CD8-positive, alpha-beta memory T cell (primary cell): ENCODE measurements around the gene RDM1. TPM values are rescaled to one million over a fixed set of nuclear protein-coding genes. Genes with fewer than 3 reads are reported as not detected.

Experiments
- CTCF ChIA-PET: fragments of 350-600 bp; sonication (Branson Sonifier 250); formaldehyde crosslinking; loops from one replicate; lab custom pipeline; 2021; ENCODE audit warnings: antibody characterized with exemption; lab: Charles Lee
- POLR2A ChIA-PET: fragments of 350-600 bp; sonication (Branson Sonifier 250); formaldehyde crosslinking; loops from one replicate; lab custom pipeline; 2021; ENCODE audit warnings: antibody characterized with exemption; lab: Charles Lee
- DNase-seq, 5 donors: peaks; one replicate each; pipeline versions ENCODE4 v3.0.0 to v3.0.0-alpha.2; 2020 to 2022; ENCODE audit warnings: mixed read lengths in 1 of 5
- H3K27ac ChIP-seq: one replicate; pipeline ENCODE4 v1.7.0; 2013; ENCODE audit warnings: low read depth, mild to moderate bottlenecking, low read length, moderate library complexity
- H3K27me3 ChIP-seq: 2 replicates; pipeline ENCODE4 v1.7.0; 2013; ENCODE audit warnings: low read length, mild to moderate bottlenecking; ENCODE audit not compliant: insufficient read depth, poor library complexity, severe bottlenecking
- H3K36me3 ChIP-seq: 2 replicates; pipeline ENCODE4 v1.7.0; 2013; ENCODE audit warnings: mild to moderate bottlenecking, low read length, moderate library complexity; ENCODE audit not compliant: insufficient read depth
- H3K4me1 ChIP-seq: 2 replicates; pipeline ENCODE4 v1.7.0; 2013; ENCODE audit warnings: mild to moderate bottlenecking, low read length, moderate library complexity; ENCODE audit not compliant: insufficient read depth
- H3K4me3 ChIP-seq: 2 replicates; pipeline ENCODE4 v1.7.0; 2013; ENCODE audit warnings: mild to moderate bottlenecking, low read length
- H3K9me3 ChIP-seq: 2 replicates; pipeline ENCODE4 v1.7.0; 2013; ENCODE audit warnings: mild to moderate bottlenecking, low read length
- H3K27ac Mint-ChIP-seq, 8 donors: one replicate each; pipeline ENCODE4 v1.8.0; 2020 to 2021; ENCODE audit warnings: mixed read lengths in 8 of 8, mild to moderate bottlenecking in 6 of 8, inconsistent platforms in 3 of 8, moderate library complexity in 3 of 8
- H3K27me3 Mint-ChIP-seq, 2 donors: one replicate each; pipeline ENCODE4 v1.8.0; 2020 to 2021; ENCODE audit warnings: mixed read lengths in 2 of 2, mild to moderate bottlenecking in 1 of 2, moderate library complexity in 1 of 2
- H3K36me3 Mint-ChIP-seq, 3 donors: one replicate each; pipeline ENCODE4 v1.8.0; 2020 to 2021; ENCODE audit warnings: mixed read lengths in 3 of 3, inconsistent platforms in 1 of 3, mild to moderate bottlenecking in 1 of 3
- H3K4me1 Mint-ChIP-seq, 3 donors: one replicate each; pipeline ENCODE4 v1.8.0; 2020 to 2021; ENCODE audit warnings: mixed read lengths in 3 of 3, inconsistent platforms in 1 of 3, mild to moderate bottlenecking in 1 of 3
- H3K4me3 Mint-ChIP-seq, 7 donors: one replicate each; pipeline ENCODE4 v1.8.0; 2020 to 2021; ENCODE audit warnings: mixed read lengths in 7 of 7, mild to moderate bottlenecking in 6 of 7, moderate library complexity in 4 of 7, inconsistent platforms in 2 of 7
- H3K9me3 Mint-ChIP-seq, 5 donors: one replicate each; pipeline ENCODE4 v1.8.0; 2020 to 2022; ENCODE audit warnings: mixed read lengths in 5 of 5, mild to moderate bottlenecking in 3 of 5, moderate library complexity in 2 of 5, inconsistent platforms in 1 of 5
- polyA plus RNA-seq: library from polyadenylated mRNA; unstranded; fragments of 300-500 nt; fragmentation: Illumina TruSeq; gene quantifications from one replicate; pipeline ENCODE4 v1.2.3, GENCODE V29; 2021
- total RNA-seq, 2 experiments: library from RNA; stranded (reverse); gene quantifications; one replicate each; pipeline ENCODE4 v1.2.3, GENCODE V29; 2021

The RDM1 gene
- total and polyA plus RNA-seq, 3 experiments from 2014 or later, result 2.5 to 3.1 (median 2.8) TPM

GRCh38 chr17:35932586-35932985, 2.0 kb upstream of the RDM1 start:
- H3K4me3 Mint-ChIP-seq, result no peak overlapping the region
- H3K36me3 Mint-ChIP-seq, result peaks cover 0 to 7% (median 0%) of the 10 kb centered on the region in 3 donors
- POLR2A ChIA-PET, result no interaction called here

GRCh38 chr17:35931794-35932425, 1.3 kb upstream of the RDM1 start:
- Histone ChIP-seq H3K27ac (no peak overlapping the region), H3K9me3 (no peaks in the 10 kb centered on the region), H3K36me3 (no peaks in the 10 kb centered on the region), H3K4me3 (no peak overlapping the region), H3K27me3 (no peaks in the 10 kb centered on the region), H3K4me1 (peaks cover 6% of the 10 kb centered on the region)
- Mint-ChIP-seq H3K27ac (peak overlapping the region in 1 of 8 donors; percentile 58), H3K36me3 (peaks cover 0 to 7% (median 0%) of the 10 kb centered on the region in 3 donors), H3K9me3 (no peaks in the 10 kb centered on the region), H3K27me3 (no peaks in the 10 kb centered on the region), H3K4me3 (peak overlapping the region in 1 of 7 donors; percentile 47), H3K4me1 (peaks cover 22 to 31% (median 26%) of the 10 kb centered on the region in 3 donors)
- POLR2A ChIA-PET, result interaction anchor here (0.6 to 2.3 kb wide), 4 partner anchors 33 to 52 kb away, joined by 4 to 9 read pairs (median 5); partner anchors contain the start of gene CCL5
- DNase-seq, result no peak
- CTCF ChIA-PET, result interaction anchor here (1.0 to 2.8 kb wide), 7 partner anchors 13 to 217 kb away, joined by 3 to 13 read pairs (median 4); partner anchors contain the start of gene CCL5

More at GRCh38 chr17:35932586-35932985, 2.0 kb upstream of the RDM1 start:
- H3K9me3 Mint-ChIP-seq, result no peaks in the 10 kb centered on the region
- Histone ChIP-seq H3K27ac (no peak overlapping the region), H3K4me3 (no peak overlapping the region), H3K36me3 (no peaks in the 10 kb centered on the region), H3K9me3 (no peaks in the 10 kb centered on the region), H3K4me1 (peaks cover 6% of the 10 kb centered on the region), H3K27me3 (no peaks in the 10 kb centered on the region)
- DNase-seq, result no peak
- peaks cover 22 to 30% (median 25%) of the 10 kb centered on the region in 3 donors for H3K4me1 Mint-ChIP-seq
- no peaks in the 10 kb centered on the region for H3K27me3 Mint-ChIP-seq
- CTCF ChIA-PET, result interaction anchor here (1.0 to 2.2 kb wide), 3 partner anchors 12 to 216 kb away, joined by 3 to 8 read pairs (median 4); partner anchors contain the start of gene CCL5
- H3K27ac Mint-ChIP-seq, result no peak overlapping the region

DNA sequence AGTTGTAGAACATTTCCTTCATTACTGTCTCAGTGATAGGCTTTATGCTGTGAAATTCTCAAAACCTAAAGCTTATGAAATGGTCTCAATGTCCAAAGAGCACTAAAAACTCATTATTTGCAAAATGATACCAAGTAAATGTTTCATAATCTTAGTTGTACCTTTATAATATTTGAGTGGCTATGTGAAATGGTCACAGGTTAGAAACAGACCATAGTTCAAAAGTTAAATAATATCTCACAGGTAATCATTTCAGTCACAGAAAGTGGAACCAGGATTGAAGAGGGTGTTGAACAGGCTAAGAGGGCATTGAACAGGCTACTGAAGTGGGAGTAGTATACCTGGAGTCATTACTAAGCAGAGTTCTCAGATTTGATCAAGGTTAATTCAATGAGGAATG, 2.9 kb downstream of the RDM1 start:
- ChIA-PET POLR2A (no interaction called here), CTCF (no interaction called here)
- peaks cover 0 to 11% (median 0%) of the 10 kb centered on the region in 3 donors for H3K36me3 Mint-ChIP-seq
- Histone ChIP-seq H3K9me3 (no peaks in the 10 kb centered on the region), H3K27ac (no peak overlapping the region), H3K4me3 (no peak overlapping the region), H3K36me3 (no peaks in the 10 kb centered on the region), H3K4me1 (peaks cover 11% of the 10 kb centered on the region), H3K27me3 (no peaks in the 10 kb centered on the region)
- no peaks in the 10 kb centered on the region for H3K9me3 Mint-ChIP-seq
- peak overlapping the region in 2 of 7 donors; percentile 13 to 73 for H3K4me3 Mint-ChIP-seq
- no peak for DNase-seq
- peak overlapping the region in 4 of 8 donors; percentile 20 to 49 (median 36) for H3K27ac Mint-ChIP-seq
- H3K4me1 Mint-ChIP-seq, result peaks cover 32 to 54% (median 35%) of the 10 kb centered on the region in 3 donors
- no peaks in the 10 kb centered on the region for H3K27me3 Mint-ChIP-seq

GRCh38 chr17:35923609-35924114, 6.9 kb downstream of the RDM1 start:
- no peak for DNase-seq
- no peak overlapping the region for H3K27ac ChIP-seq
- peak overlapping the region in 3 of 8 donors; percentile 5 to 77 (median 29) for H3K27ac Mint-ChIP-seq
- no peaks in the 10 kb centered on the region for H3K36me3 ChIP-seq
- H3K27me3 ChIP-seq, result no peaks in the 10 kb centered on the region
- peaks cover 5% of the 10 kb centered on the region for H3K4me1 ChIP-seq
- POLR2A ChIA-PET, result interaction anchor here (1.0 to 1.3 kb wide), 3 partner anchors 34 to 59 kb away, joined by 3 to 5 read pairs (median 3); partner anchors contain the start of gene CCL5
- peaks cover 0 to 18% (median 4%) of the 10 kb centered on the region in 3 donors for H3K36me3 Mint-ChIP-seq
- no peak overlapping the region for H3K4me3 Mint-ChIP-seq
- CTCF ChIA-PET, result interaction anchor here (1.4 kb wide), 1 partner anchor 159 kb away, joined by 4 read pairs; no protein-coding TSS in a partner anchor
- H3K9me3 Mint-ChIP-seq, result no peaks in the 10 kb centered on the region
- H3K4me1 Mint-ChIP-seq, result peaks cover 39 to 60% (median 41%) of the 10 kb centered on the region in 3 donors
- H3K27me3 Mint-ChIP-seq, result no peaks in the 10 kb centered on the region
- no peaks in the 10 kb centered on the region for H3K9me3 ChIP-seq
- H3K4me3 ChIP-seq, result no peak overlapping the region

GRCh38 chr17:35920229-35920628, 10.3 kb downstream of the RDM1 start:
- ChIA-PET CTCF (no interaction called here), POLR2A (no interaction called here)
- no peak for DNase-seq
- Histone ChIP-seq H3K4me1 (peaks cover 10% of the 10 kb centered on the region), H3K27me3 (no peaks in the 10 kb centered on the region), H3K27ac (no peak overlapping the region), H3K9me3 (no peaks in the 10 kb centered on the region), H3K36me3 (no peaks in the 10 kb centered on the region), H3K4me3 (no peak overlapping the region)
- no peaks in the 10 kb centered on the region for H3K9me3 Mint-ChIP-seq
- no peaks in the 10 kb centered on the region for H3K27me3 Mint-ChIP-seq
- peak overlapping the region in 3 of 8 donors; percentile 16 to 55 (median 17) for H3K27ac Mint-ChIP-seq
- peaks cover 0 to 13% (median 4%) of the 10 kb centered on the region in 3 donors for H3K36me3 Mint-ChIP-seq
- H3K4me3 Mint-ChIP-seq, result no peak overlapping the region
- H3K4me1 Mint-ChIP-seq, result peaks cover 43 to 75% (median 47%) of the 10 kb centered on the region in 3 donors

DNA sequence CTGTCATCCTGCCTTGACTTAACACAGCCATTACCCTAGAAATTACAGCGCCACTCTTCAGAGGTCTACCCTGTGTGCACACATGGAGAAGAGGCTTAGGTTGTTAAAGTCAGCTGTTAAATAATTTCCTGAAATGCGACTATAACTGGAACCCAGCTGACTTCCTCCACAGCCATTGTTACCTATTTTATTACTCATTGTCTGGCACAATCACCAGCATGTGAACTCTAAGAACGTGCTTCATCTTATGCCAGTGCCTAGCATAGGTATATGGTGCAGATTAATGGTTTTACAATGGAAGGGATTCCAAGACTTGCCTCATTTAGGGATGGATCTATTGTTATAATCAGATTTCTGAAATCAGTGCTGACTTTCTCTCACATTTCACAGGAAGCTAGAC, 11.9 kb downstream of the RDM1 start:
- no peaks in the 10 kb centered on the region for H3K27me3 Mint-ChIP-seq
- no peak overlapping the region for H3K4me3 Mint-ChIP-seq
- Histone ChIP-seq H3K36me3 (no peaks in the 10 kb centered on the region), H3K4me1 (peaks cover 13% of the 10 kb centered on the region), H3K4me3 (no peak overlapping the region), H3K9me3 (no peaks in the 10 kb centered on the region), H3K27ac (no peak overlapping the region), H3K27me3 (no peaks in the 10 kb centered on the region)
- peaks cover 0 to 13% (median 4%) of the 10 kb centered on the region in 3 donors for H3K36me3 Mint-ChIP-seq
- no peaks in the 10 kb centered on the region for H3K9me3 Mint-ChIP-seq
- ChIA-PET POLR2A (interaction anchor here (0.6 to 1.5 kb wide), 2 partner anchors 11 to 224 kb away, joined by 3 read pairs; no protein-coding TSS in a partner anchor), CTCF (no interaction called here)
- peaks cover 50 to 77% (median 51%) of the 10 kb centered on the region in 3 donors for H3K4me1 Mint-ChIP-seq
- DNase-seq, result no peak
- peak overlapping the region in 1 of 8 donors; percentile 5 for H3K27ac Mint-ChIP-seq

DNA sequence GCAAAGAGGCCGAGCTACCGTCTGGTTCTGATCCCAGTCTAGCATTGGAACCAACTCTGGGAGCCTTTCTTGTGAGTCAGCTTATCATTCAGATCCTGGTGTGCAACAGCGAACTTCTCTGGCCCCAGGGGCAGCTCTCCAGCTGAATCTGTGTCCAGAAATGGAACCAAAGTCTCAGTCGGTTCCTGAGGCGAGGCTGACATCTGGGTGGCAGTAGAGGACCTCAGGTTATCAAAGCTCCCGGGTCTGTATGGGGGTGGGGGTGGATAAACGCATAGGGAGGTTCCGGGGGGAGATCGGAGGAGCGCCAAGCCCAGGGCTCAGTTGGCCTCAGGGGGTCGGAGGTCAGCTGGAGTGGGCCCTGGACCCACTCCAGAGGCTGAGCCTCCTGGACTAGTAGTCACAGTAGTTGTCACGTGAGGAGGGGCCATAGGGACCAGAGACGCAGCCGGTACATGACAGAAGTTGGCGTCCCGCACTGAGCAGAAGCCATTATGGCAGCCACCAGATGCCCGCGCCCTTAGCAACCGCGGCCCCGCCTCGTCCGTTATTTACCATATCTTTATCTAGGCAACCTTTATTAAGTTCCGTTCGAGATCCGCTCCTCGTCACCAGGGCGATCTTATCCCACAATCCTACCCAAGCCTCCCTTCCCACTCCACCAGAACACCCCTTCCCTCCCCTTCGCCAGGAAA, 12.9 kb downstream of the RDM1 start:
- DNase-seq, result no peak
- Histone ChIP-seq H3K9me3 (no peaks in the 10 kb centered on the region), H3K4me3 (no peak overlapping the region), H3K27me3 (no peaks in the 10 kb centered on the region), H3K36me3 (no peaks in the 10 kb centered on the region), H3K4me1 (peaks cover 22% of the 10 kb centered on the region), H3K27ac (no peak overlapping the region)
- H3K27me3 Mint-ChIP-seq, result no peaks in the 10 kb centered on the region
- H3K4me3 Mint-ChIP-seq, result no peak overlapping the region
- peak overlapping the region in 3 of 8 donors; percentile 22 to 63 (median 29) for H3K27ac Mint-ChIP-seq
- H3K4me1 Mint-ChIP-seq, result peaks cover 57 to 83% (median 61%) of the 10 kb centered on the region in 3 donors
- POLR2A ChIA-PET, result interaction anchor here (0.6 to 1.5 kb wide), 2 partner anchors 10 to 225 kb away, joined by 3 read pairs; no protein-coding TSS in a partner anchor
- peaks cover 0 to 13% (median 4%) of the 10 kb centered on the region in 3 donors for H3K36me3 Mint-ChIP-seq
- H3K9me3 Mint-ChIP-seq, result no peaks in the 10 kb centered on the region
- CTCF ChIA-PET, result interaction anchor here (1.4 to 1.9 kb wide), 4 partner anchors 11 to 68 kb away, joined by 4 to 6 read pairs (median 4); no protein-coding TSS in a partner anchor
